22Rv1 (cell line): Measurements from ENCODE around the gene PRAC1.
A peak's percentile ranks its signal among the peaks of the same experiment; 100 is the strongest.

Experiments used
- H3K27ac ChIP-seq: fragments of 450-650 bp; 2 replicates; pipeline ENCODE4 v1.5.1; 2017
- ZFX ChIP-seq: fragments of 450-650 bp; IDR thresholded peaks from 2 replicates; pipeline ENCODE4 v1.6.1; 2017; ENCODE audit warnings: antibody characterized with exemption, borderline replicate concordance
- TF ChIP-seq, protein P1 (sequence below): fragments of 450-650 bp; IDR thresholded peaks from 2 replicates; pipeline ENCODE4 v1.5.1; 2017; ENCODE audit warnings: mild to moderate bottlenecking

The PRAC1 gene

DNA sequence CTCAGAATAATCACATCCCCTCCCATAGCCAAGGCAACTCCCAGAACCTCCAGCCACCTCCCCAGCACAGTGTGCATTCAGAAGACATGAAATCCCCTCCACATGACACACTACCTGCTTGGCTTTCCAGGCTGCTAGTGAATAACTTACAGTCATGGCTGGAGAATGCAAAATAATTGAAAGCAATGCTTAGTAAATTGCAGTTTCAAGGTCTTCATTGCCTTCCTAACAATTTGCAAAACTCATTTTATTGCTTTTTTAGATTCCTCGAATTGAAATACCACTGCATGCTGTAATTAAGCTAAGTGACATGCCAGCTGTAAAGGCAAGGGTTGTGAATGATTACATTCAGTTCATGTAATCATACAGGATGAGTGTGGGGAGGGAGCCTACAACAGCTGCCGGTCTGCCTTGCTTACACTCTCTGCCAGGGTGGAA lies 35.2 kb upstream of the PRAC1 start:
- peak overlapping the region; percentile 99 for H3K27ac ChIP-seq
- TF ChIP-seq, protein P1, sequence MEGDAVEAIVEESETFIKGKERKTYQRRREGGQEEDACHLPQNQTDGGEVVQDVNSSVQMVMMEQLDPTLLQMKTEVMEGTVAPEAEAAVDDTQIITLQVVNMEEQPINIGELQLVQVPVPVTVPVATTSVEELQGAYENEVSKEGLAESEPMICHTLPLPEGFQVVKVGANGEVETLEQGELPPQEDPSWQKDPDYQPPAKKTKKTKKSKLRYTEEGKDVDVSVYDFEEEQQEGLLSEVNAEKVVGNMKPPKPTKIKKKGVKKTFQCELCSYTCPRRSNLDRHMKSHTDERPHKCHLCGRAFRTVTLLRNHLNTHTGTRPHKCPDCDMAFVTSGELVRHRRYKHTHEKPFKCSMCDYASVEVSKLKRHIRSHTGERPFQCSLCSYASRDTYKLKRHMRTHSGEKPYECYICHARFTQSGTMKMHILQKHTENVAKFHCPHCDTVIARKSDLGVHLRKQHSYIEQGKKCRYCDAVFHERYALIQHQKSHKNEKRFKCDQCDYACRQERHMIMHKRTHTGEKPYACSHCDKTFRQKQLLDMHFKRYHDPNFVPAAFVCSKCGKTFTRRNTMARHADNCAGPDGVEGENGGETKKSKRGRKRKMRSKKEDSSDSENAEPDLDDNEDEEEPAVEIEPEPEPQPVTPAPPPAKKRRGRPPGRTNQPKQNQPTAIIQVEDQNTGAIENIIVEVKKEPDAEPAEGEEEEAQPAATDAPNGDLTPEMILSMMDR, result no peak
- no peak for TF ChIP-seq ZFX

DNA sequence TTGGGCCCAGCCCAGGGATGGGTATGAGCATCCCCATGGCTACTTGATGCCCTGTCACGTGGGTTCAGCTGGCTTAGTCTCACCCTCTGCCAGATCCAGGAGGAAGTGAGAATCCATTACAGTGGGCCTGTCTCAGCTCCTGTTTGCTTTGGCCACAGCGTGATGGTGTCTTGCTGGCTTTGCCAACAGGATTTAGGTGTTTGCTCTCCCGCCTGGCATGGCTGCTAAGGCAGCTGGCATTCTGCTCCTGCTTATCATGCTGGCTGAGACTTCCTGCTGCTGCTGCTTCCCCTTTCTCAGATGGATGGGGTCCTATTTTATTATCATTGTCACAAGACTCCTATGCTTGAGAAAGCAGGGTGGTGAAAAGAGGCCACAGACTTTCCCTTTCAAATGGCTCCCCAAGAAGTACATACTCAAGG lies 34.5 kb upstream of the PRAC1 start:
- H3K27ac ChIP-seq, result peak overlapping the region; percentile 99

DNA sequence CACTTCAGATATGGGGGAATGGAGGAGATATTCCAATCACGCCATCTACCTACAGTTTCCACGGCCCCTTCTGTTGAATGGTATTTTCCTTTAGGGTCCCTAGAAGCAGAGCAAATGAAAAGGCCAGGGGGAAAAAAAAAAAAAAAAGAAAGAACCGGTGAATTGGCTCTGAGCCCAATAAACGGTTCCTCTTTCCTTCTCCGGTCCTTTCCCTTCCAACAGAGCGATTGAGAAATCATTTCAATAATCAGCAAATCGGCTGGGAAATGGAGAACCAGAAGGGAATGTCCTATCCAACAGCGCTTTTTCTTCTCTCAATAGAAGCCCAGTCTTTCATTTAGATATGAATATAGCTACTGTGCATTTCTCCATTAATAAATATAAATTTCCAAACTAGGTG lies 33.0 kb upstream of the PRAC1 start:
- no peak overlapping the region for H3K27ac ChIP-seq
- no peak for TF ChIP-seq ZFX
- TF ChIP-seq, protein P1, result no peak

More for the DNA sequence above, 34.5 kb upstream of the PRAC1 start:
- no peak for TF ChIP-seq ZFX
- TF ChIP-seq, protein P1, result no peak

DNA sequence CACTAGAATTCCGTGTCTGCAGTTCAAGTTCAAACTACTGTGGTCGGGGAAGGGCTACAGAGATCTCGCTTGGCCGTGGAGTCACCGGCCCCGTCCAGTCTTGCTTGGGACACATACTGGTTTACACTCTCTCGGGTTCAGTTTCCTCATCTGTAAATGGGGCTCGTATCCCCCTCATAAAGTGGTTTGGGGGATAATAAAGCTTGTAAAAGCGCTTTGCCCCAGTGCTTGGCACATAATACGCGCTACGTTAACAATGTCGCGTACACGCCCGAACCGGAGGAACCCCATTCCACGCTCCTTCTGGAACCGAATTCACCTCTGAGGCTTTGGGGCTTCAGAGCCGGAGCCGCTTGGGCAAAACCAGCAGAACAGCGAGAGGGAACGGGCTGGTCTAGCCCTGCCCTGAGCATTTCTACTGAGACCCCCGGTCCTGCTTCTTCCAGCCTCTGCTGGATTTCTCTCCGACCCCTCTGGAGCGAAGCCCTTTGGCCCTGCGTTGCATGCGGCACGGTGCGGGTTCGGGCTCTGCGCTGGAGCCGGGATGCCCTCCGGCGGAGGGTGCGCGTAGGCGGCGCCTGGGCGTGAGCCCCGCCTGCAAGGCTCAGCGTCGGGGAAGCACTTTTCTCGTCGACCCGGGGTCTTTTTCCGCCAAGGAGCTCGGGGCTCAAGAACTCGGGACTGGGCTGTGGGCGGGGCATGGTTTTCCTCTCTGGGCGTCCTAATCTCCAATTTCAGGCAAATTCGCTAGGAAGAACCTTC lies 32.4 kb upstream of the PRAC1 start:
- TF ChIP-seq, protein P1, result no peak
- TF ChIP-seq ZFX, result no peak
- peak overlapping the region; percentile 40 for H3K27ac ChIP-seq

DNA sequence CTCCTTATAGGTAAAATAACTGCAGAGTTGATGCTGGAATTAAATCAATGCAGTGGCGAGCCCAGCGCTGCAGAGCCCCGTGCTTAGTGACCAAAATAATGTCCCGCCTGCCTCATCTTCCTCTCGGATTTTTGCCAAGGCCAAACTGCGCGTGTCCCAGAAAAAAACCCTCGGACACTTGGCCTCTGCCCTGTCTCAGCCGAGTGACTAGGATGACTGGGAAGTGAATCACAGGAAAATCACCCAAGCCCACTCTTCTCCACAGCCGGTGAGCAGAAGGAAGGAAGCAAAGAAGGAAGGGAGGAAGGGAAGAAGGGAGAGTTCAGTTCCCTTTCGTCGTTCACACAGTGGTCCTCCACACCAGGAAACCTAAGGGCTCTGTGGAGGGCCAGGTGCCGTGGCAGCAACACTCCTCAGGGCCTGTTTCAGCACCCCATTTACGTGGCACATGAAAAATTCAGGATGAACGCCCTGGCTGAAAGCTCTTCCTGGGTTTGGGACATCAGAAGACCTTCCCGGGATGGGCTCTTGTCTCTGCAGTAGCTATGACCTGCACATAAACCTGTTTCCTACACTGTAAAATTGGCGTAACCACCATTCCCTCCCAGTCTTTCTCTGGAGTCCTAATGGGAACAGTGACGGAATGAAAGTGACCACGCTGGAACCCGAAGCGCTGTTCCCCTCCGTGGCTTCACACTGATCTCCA lies 31.6 kb upstream of the PRAC1 start:
- no peak for TF ChIP-seq ZFX
- TF ChIP-seq, protein P1, result no peak
- peak overlapping the region; percentile 40 for H3K27ac ChIP-seq

DNA sequence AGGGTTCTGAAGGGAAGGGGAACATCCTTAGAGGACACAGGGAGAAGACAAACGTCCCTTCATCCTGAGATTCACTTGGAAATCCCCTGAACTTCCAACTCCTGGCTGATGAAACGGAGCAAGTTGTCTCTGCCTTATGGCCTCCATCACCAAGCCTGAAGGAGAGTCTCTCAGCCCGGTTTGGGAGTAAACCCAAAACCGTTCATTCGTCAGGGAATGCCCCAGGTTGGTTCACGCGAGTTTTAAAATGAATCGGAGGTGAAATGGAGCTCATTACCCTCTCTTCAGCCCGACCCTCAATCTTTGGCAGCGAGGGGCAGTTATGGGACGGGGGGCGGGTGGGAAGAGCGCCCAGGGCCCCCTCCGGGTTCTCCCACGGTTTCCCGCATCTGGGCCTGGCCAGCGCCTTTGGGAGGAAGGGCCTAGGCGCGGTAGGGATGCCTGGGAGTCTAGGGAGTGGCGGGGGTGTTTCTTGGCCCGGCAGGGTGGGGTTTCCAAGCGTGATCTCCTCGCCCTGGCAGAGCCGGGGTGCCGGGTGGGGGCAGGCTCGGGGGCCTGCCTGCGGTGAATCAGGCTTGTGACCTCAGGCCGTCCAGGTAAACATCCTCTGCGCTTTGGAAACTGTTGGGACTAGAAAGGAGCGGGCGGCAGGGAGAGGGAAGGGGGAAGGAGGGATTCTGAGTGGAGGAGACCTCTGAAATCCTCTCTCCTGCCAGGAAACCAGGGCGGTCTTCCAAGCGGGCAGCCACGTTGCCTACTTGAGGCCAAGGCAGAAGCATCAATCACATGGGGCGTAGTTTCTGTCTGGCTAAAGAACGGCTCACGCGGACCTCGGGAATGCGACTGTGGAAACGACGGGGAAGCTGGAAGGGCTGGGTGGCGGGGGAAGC lies 30.3 kb upstream of the PRAC1 start:
- TF ChIP-seq ZFX, result no peak
- TF ChIP-seq, protein P1, result no peak
- H3K27ac ChIP-seq, result peak overlapping the region; percentile 93; the same call in 1 of the 2 replicates
